ENCODE data around the gene CSNK2B.

- TF ChIP-seq POLR2A (IDR thresholded peaks at IDR 0.05; ENCODE audit: low read depth, low read length), result no peak
- no peak for TF ChIP-seq TAF1 (IDR thresholded peaks at IDR 0.05; ENCODE audit: borderline replicate concordance, low read depth, low read length)
- no peak for TF ChIP-seq POLR2AphosphoS5 (IDR thresholded peaks at IDR 0.05; ENCODE audit: low read depth, low read length)
Measured at GRCh38 chr6:31657406-31658157, 8.3 kb upstream of the CSNK2B start.

Measured in GM12892 (cell line).